HG03571 (cell line): Measurements from ENCODE around the gene PHF14.
"Not testable (repeated sequence)": the region's sequence is repeated elsewhere in the genome, so short reads cannot be mapped to it uniquely, and the experiment has no call there.

Experiments used
- ATAC-seq: cut with Tn5 transposase; IDR thresholded peaks from one replicate; pipeline ENCODE4 v1.9.1; 2021; ENCODE audit not compliant: unreplicated experiment

The PHF14 gene

DNA sequence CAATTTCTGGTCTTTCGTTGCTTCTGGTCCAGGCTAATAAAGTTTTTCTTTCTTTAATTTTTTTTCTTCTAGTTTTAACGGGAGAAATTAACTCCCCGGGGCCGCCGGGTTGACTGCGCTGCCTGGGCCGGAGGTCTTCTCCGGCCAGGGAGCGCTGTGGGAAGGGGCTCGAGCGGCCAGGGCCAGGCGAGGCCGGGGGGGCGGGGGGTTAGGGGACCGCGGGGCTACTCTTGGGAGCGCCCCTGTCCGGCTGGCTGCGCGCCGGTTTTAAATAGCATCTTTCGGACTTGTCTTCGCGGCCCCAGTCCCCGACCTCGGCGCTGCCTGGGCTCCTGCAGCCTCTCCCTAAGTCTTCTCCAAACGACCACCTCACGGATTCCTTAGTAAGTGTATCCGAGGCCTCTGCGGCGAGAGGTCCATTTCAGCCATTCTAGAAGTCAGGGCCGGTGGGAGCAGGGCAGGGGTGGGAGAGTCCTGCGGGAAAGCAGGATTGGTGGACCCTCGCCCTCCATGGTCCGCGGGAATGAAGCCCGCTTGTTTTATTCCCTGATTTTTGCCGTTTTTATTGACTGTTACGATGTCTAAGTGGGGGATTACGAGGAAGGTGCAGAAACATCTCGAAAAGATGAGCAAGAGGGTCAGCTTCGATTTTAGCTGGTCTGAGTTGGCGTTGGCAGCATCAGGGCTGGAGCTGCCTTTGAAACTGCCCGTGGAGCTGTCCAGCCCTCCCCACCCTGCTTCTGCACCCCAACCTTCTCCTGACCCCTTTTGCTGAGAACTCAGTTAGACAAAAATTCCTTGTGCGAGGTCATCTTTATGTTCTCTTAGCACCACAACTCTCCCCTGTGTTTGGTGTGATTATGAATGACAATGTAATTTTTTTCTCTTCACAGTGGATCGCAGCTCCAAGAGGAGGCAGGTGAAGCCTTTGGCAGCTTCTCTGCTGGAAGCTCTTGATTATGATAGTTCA, 555 bp downstream of the PHF14 start:
- peak; percentile 23 for ATAC-seq

DNA sequence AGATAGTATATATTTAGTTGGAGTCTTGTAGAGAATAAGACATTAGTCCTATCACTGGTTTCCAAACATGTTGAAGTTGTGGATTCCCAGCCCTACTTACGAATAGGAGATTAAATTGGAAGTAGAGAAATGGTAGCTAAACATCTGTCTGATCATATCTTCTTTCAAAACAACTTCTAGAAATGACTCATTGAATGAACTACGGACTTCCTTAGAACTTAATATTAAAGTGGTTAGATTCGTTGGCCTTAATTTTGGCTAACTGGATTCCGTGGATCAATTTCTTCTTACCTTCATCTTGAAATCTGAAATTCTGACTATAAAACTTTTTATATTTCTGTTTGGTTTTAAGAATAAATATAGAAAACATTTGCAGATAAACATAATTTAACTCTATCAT, 3.4 kb downstream of the PHF14 start:
- no peak for ATAC-seq

DNA sequence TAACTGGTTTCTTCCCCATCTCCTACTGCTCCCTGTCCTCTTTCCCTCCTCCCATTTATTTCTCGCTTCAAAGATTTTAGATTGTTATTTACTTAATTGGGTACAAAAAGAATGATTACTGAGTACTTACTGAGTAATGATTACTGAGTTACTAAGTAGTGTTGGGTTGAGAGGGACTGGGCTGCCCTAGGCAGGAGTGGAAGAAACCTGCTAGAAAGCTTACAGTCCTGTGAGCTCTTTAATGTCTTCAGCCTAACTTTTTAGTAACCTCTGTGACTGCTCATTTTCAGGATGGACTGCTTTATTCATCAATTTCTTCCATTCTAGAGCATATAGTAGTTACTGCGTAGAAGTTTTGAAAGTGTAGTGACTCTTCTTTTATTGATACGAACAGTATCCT, 7.6 kb downstream of the PHF14 start:
- no peak for ATAC-seq

DNA sequence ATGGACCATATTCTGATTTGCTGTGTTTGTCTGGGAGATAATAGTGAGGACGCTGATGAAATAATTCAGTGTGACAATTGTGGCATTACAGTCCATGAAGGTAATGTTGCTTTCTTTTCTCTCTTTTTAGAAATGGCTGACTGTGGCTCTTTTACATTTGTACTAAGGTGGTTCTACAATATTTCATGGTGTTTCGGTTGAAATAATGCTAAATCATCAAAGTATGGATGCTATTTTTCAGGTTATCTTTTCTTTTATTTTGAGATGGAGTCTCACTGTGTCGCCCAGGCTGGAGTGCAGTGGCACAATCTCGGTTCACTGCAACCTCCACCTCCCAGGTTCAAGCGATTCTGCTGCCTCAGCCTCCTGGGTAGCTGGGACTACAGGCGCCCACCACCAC, 17.1 kb downstream of the PHF14 start:
- ATAC-seq, result not testable (repeated sequence)

DNA sequence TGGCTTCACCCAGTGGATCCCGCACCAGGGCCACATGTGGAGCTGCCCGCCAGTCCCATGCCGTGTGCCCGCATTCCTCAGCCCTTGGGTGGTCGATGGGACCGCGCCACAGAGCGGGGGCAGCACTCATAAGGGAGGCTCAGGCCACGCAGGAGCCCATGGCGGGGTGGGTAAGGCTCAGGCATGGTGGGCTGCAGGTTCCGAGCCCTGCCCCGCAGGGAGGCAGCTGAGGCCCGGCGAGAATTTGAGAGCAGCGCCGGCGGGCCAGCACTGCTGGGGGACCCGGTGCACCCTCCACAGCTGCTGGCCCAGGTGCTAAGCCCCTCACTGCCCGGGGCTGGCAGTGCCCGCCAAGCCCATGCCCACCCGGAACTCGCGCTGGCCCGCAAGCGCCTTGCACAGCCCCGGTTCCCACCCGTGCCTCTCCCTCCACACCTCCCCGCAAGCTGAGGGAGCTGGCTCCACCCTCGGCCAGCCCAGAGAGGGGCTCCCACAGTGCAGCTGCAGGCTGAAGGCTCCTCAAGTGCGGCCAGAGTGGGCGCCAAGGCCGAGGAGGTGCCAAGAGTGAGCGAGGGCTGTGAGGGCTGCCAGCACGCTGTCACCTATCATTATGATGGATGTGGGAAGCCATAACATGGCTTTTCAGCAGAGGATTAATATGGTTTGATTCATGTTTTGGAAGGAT, 22.0 kb downstream of the PHF14 start:
- not testable (repeated sequence) for ATAC-seq

DNA sequence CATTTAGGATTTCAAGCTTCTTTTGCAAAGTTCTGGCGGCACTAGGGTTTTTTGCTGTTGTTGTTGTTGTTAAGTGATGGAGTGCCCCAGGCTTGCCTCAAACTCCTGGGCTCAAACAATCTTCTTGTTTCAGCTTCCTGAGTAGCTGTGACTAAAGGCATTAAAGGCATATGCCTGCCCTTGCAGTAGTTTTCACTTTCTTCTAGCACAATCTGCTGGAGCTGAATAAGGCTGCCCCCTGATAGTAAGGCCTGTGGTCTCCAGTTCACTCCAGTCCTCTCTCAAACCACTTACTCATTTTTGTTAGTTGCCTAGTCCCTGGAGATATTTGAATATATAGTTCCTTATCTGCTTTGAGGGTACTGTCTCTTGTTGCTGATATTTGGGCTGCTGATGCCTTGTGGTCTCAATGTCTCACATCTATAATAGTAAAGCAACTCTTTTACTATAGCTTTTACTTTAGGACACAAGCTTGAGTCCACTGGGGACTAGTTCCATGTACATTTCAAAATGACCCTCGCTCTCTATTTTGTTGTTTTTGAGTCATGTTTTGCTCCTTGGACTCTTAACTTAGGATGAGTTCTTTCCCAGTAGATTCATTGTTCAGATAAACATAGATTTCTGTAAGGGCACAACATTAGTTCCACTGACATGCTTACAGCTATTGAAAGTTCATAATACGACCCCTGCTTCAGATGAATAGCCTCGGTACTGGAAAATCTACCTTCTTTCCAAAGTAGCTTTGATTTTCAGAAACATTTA, 25.5 kb downstream of the PHF14 start:
- no peak for ATAC-seq

DNA sequence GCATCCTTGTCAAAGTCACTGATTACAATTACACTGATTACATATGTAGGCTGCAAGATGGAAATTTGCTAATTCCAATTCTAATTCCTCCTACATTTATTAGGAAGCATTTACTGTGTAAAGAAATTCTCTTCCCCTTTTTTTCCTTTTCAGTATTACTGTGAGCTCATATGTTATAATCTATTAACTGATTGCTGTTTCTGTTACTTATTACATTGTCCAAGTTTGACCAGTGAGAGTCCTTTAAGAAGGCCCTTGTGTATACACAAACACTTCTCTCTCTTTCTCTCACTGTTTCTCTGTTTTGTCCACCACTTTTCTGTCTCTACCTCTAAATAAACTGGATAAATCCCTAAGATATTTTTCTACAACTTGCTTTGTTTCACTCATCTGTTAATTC, 31.5 kb downstream of the PHF14 start:
- peak; percentile 59 for ATAC-seq

DNA sequence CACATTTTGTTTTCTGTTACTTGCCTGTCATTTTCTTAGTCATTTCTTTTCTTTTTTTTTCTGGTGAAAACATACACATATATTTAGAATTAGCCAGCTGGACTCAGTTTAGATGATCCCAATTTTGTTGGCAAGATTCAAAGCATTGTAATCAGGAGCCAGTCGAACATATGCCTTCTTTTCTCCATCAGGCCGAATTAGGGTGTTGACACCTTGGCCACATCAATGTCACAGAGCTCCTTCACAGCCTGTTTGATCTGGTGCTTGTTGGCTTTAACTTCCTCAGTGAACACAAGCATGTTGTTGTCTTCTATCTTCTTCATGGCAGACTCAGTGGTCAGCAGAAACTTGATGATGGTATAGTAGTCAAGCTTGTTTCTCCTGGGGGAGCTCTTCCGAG, 32.6 kb downstream of the PHF14 start:
- no peak for ATAC-seq

DNA sequence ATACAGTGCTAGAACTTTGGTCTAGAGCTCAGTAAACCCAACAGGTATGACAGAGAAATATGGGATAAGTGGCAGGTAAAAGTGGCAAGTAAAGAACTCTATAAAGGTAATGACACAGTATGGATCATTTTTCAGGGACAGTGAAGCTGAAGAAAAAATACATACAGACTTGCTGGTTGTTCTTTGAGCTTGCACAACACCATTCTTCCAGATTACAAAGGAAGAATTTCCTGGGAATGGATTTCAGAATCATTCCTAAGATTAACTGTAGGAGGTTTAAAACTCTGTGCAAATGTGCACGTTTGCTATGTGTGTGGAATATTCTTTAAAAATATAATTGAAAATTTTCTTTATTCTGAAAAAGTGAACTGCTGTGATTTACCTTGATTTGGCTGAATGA, 36.0 kb downstream of the PHF14 start:
- ATAC-seq, result no peak

DNA sequence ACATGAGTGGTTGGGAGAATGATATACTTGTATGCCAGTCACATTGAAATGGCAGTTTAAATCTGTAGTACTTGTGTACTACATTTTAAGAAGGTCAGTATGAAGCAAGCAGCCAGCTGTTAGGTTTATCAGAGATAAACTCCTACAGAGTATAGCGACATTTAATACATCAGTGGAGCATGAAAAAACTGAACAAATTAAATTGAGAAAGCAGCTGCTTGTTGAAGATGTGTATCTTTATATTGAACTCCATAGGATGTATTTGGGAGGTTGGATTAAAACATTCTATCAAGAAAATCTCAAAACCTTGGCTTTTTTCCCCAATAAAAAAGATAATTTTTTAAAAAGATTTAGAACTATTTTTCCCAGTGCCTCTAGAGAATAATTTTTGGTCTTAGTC, 47.8 kb downstream of the PHF14 start:
- ATAC-seq, result no peak

DNA sequence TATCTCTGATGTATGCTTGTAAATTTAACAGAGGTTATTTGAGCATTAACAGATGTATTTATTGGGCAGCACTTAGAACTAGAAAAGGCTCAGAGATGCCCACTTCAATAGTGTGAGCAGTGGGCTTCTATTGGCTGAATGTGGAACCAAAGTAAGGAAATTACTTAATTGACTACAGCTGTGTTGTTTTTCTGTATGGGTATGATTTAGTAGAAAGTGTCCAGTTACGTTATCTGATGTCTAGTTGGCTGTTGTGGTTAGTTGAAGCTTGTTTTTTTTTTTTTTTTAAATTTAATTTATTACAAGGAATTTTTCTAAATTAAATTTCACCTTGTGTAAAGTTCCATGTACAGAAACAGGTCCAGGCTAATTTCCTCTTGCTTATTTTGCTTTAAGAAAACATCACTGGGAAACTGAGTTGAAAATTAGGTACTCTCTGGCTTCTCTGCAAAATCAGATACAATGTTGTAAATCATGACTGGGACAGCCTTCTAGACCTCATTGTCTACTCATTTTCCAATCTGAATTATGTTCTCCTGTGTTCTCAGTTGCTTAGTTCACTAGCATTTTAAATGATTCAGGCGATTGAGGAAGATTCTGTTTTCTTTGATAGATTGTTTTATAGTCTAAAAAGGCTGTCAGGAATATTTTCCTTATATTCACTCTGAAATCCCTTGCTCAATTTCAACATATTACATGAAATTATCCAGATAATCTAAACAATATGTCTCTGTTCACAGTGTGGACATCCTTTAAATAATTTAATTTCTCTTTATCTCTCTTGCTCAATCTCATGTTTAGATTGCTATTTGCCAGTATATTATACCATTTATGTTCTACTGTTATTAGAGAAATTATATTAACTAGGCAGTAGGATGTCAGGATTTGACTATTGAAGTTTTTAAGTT, 53.0 kb downstream of the PHF14 start:
- no peak for ATAC-seq

DNA sequence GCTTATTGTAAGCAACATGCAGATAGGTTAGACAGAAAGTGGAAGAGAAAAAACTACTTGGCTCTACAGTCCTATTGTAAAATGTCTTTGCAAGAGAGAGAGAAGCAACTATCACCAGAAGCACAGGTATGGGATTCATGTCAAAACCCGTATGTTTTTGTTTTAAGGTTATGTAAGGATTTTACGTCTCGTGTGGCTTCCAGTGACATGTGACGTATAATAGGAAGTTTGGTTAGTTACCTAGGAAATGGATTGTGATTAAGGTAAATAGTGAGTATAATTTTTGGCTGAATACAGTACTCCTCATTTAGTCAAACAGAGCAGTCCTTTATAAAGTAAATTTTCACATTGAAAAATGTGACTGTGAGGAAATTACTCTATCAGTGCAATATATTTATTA, 62.0 kb downstream of the PHF14 start:
- ATAC-seq, result no peak

DNA sequence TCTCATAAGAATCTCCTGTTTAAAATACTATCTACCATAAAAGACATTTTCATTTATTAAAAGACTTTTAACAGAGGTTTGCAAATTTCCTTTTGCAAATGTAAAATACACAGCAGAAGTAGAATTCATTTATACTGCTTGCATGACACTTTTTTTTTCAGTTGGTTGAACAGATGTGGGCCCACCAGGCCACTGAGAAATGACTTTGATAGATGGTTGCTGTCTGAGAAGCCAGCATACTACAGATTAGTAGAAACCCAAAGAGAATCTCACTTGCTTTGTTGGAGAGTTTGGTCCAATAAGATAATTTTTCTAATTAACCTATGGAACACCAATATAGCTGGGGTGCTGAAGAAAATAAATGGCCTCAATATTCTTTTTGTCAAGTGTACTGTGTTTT, 66.3 kb downstream of the PHF14 start:
- ATAC-seq, result no peak

DNA sequence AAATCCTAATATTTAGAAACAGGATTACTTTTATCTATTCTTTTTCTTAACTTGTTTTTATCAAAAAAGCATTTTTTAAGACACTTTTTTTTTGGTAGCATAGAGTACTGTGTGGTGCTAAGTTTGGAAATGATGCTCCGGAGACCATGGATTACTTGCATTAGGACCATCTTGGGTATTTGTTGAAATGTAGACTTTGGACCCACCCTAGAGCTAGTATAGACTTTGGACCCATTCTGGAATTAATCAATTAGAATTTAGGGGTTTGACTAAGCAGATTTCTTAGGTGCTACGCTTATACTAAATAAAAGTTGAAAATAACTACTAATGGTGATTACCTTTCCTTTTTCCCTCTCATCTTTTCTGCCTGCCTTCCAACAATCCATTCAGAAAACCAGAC, 80.4 kb downstream of the PHF14 start:
- ATAC-seq, result no peak

DNA sequence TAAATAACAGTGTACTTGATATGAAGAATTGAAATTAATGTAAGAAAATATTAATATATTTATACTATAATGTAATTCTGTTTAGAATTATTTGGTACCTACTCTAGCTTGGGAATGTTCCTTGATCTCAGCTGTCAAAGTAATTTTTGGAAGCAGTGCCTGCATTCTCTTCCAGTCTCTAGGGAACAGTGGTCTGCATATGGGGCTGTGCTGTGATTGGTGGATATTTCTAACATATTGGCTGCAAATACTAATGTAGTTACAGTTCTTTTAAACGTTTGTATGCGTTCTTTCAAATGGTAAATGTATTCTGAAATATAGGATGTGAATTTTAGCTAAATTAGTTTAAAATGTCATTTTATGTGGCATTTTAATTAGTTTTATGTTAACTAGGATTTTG, 87.2 kb downstream of the PHF14 start:
- ATAC-seq, result no peak

DNA sequence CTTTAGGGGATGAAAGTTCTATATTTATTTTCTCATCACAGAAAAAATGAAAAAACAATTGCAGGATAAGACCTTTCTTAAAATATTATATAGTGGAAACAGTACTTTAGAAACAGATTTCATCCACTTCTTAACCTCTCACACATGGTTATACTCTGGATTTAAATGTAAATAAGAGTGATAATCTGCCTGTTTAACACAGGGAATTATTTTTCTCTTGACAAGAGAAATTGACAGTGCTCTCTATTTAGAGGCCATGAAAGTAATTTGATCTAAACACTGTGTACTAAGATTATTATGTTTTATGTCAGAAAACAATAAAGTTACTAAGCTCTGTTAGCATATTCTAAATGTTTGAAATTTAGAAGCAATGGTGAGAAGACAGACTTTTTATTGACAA, 88.4 kb downstream of the PHF14 start:
- ATAC-seq, result no peak

DNA sequence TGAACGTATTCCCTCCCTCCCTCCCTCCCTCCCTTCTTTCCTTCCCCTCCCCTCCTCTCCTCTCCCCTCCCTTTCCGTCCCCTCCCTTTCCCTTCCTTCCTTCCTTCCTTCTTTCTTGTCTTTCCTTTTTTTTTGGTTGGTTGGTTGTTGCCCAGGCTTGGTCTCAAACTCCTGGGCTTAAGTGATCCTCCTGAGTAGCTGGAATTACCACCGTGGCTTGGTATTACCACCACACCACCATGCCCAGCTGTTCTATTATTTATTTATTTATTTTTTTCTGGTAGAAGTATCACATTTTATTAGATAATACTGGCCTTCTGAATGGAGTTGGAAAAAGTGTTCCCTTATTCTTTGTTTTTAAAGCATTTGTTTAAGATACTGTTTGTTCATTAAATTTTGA, 95.9 kb downstream of the PHF14 start:
- no peak for ATAC-seq

DNA sequence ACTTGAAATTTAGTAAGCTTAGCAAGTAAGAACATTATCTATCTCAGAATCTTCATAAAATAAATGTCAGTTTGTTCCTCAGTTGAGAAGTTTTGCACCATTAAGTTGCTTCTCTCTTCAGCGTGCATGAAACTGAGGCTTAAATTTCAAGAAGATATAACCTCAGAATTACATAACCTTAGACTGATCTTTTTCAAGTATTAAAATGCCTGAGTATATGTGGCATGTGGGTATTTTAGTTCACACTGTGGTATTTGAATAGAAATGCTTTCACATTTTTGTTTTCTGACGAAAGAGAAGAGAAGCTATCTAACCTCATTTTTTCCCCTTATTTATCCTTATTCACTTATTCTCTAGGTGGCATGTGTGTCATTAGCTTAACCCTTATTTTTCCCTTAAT, 104.1 kb downstream of the PHF14 start:
- no peak for ATAC-seq

DNA sequence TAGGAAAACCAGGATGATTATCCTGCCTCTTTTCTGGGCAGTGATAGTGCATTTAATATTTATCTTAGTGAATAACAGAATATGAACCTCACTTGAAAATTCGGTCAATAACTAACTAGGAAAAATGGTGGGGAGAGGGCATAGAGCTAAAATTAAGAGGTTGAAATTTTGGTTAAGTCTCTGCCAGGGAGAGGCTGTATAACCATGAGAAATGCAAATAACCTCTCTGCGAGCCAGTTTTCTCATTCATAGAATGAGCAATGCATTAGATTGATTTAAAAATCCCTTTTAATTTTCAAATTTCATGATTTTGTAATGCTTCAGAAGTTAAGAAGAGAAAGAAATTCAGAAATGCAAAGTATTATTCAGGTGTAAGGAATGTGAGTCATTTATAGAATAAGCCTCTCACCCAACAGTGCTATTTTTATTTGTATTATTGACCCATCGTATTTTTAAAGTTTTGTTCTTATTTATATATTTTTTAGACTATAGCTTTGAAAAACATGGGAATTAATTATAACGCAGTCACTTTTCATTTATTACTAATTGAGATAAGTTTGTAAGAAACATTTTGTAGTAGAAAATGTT, 104.7 kb downstream of the PHF14 start:
- no peak for ATAC-seq

DNA sequence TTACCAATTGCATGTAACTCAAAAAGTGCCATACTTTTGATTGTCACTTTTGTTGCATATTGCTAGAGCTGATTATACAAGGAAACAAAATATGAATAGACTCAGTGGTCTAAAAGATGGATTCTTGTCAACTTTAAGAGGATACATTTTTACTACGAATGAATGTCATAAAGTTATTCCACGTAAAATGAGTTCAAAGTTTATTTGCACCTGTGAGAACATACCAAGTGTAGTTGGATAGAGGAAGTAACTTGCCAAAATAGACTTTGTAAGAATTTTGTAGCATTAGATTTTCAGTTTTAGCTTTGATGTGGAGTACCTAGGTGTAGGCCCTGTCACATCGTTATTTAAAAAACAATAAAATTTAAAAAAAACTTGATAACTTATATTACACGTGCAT, 106.2 kb downstream of the PHF14 start:
- ATAC-seq, result no peak
